ENCODE results near the gene METTL14.
A peak's percentile ranks its signal among the peaks of the same experiment; 100 is the strongest.

The METTL14 gene

GRCh38 chr4:118760092-118760491, 74.9 kb downstream of the METTL14 start:
- Histone ChIP-seq H3K4me2 (ENCODE audit: low read length) (no peak overlapping the region), H3K4me1 (peaks cover 2% of the 10 kb centered on the region), H3K79me2 (no peaks in the 10 kb centered on the region), H3K9ac (no peak overlapping the region), H3K9me3 (ENCODE audit: control insufficient read depth, low read length) (no peaks in the 10 kb centered on the region), H3K27me3 (ENCODE audit: control insufficient read depth, insufficient read depth, low read length) (no peaks in the 10 kb centered on the region), H3K36me3 (ENCODE audit: control insufficient read depth, insufficient read depth, low read length) (no peaks in the 10 kb centered on the region), H3K4me3 (ENCODE audit: low read depth, low read length) (no peak overlapping the region), H3K27ac (no peak overlapping the region), H2AFZ (no peak overlapping the region)
- TF ChIP-seq CTCF (IDR thresholded peaks at IDR 0.05) = no peak

GRCh38 chr4:118760493-118760892, 75.3 kb downstream of the METTL14 start:
- Histone ChIP-seq H3K4me1 (no peaks in the 10 kb centered on the region), H3K36me3 (ENCODE audit: control insufficient read depth, insufficient read depth, low read length) (no peaks in the 10 kb centered on the region), H3K4me2 (ENCODE audit: low read length) (no peak overlapping the region), H3K27me3 (ENCODE audit: control insufficient read depth, insufficient read depth, low read length) (no peaks in the 10 kb centered on the region), H3K9me3 (ENCODE audit: control insufficient read depth, low read length) (no peaks in the 10 kb centered on the region), H3K4me3 (ENCODE audit: low read depth, low read length) (no peak overlapping the region), H3K27ac (no peak overlapping the region), H3K9ac (no peak overlapping the region), H3K79me2 (no peaks in the 10 kb centered on the region), H2AFZ (no peak overlapping the region)
- TF ChIP-seq CTCF (IDR thresholded peaks at IDR 0.05) = no peak

- peak overlapping the region; percentile 19 for H3K27ac ChIP-seq
- H2AFZ ChIP-seq = no peak overlapping the region
- H3K36me3 ChIP-seq (ENCODE audit: control insufficient read depth, insufficient read depth, low read length) = no peaks in the 10 kb centered on the region
- no peak overlapping the region for H3K4me2 ChIP-seq (ENCODE audit: low read length)
- no peaks in the 10 kb centered on the region for H3K4me1 ChIP-seq
- no peaks in the 10 kb centered on the region for H3K79me2 ChIP-seq
- no peaks in the 10 kb centered on the region for H3K27me3 ChIP-seq (ENCODE audit: control insufficient read depth, insufficient read depth, low read length)
- no peak for TF ChIP-seq CTCF (IDR thresholded peaks at IDR 0.05)
- no peak overlapping the region for H3K9ac ChIP-seq
- H3K4me3 ChIP-seq (ENCODE audit: low read depth, low read length) = no peak overlapping the region
- H3K9me3 ChIP-seq (ENCODE audit: control insufficient read depth, low read length) = no peaks in the 10 kb centered on the region
Observed at GRCh38 chr4:118761397-118762016, 76.3 kb downstream of the METTL14 start.

- Histone ChIP-seq H3K4me1 (no peaks in the 10 kb centered on the region), H3K27ac (peak overlapping the region; percentile 29)
Observed at GRCh38 chr4:118762155-118762554, 77.0 kb downstream of the METTL14 start.

More at GRCh38 chr4:118762155-118762554, 77.0 kb downstream of the METTL14 start:
- Histone ChIP-seq H3K4me2 (ENCODE audit: low read length) (no peak overlapping the region), H3K9ac (no peak overlapping the region), H2AFZ (no peak overlapping the region), H3K4me3 (ENCODE audit: low read depth, low read length) (no peak overlapping the region), H3K9me3 (ENCODE audit: control insufficient read depth, low read length) (no peaks in the 10 kb centered on the region), H3K27me3 (ENCODE audit: control insufficient read depth, insufficient read depth, low read length) (no peaks in the 10 kb centered on the region), H3K79me2 (no peaks in the 10 kb centered on the region), H3K36me3 (ENCODE audit: control insufficient read depth, insufficient read depth, low read length) (no peaks in the 10 kb centered on the region)
- TF ChIP-seq CTCF (IDR thresholded peaks at IDR 0.05) = no peak

All from parathyroid adenoma (tissue), 2 donors.